Subcutaneous adipose tissue (tissue), 4 donors: Measurements from ENCODE around the gene POLR3GL. TPM values are rescaled to one million over a fixed set of nuclear protein-coding genes. Genes with fewer than 3 reads are reported as not detected.

Source experiments
- CTCF ChIP-seq: fragments of 450-650 bp; IDR thresholded peaks from one replicate; pipeline ENCODE4 v1.5.1; 2016; ENCODE audit warnings: low read depth, mild to moderate bottlenecking, control low read depth, antibody characterized with exemption, moderate library complexity
- total RNA-seq, 4 donors: library from RNA; depleted of rRNA; stranded (reverse); fragments of >200 nt; gene quantifications; one replicate each; pipeline ENCODE4 v1.1.0, GENCODE V29; 2016

The POLR3GL gene
- total RNA-seq, 4 donors from 2014 or later = 19.6 to 39.9 (median 32.8) TPM

GRCh38 chr1:146019231-146020057, 55.0 kb downstream of the POLR3GL start:
- no peak for TF ChIP-seq CTCF

GRCh38 chr1:146020058-146021049, 55.9 kb downstream of the POLR3GL start:
- no peak for TF ChIP-seq CTCF

DNA sequence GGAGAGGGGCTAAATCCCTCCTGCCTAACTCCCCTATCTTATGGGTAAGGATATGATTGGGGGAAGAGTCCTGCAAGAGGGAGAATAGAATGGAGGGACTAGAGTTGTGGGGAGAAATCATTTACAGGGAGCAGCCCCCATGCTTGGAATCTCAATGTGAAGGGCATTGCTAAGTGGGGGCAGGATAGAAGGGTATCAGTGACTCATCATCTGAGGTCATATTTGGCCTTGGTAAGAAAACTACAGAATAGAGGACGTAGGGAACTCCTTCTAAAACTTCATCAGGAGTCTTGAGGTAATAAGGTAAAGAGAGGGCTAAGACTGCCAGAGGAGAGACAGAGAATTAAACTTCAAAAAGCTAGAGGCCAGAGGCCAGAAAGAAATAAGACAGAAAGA, 56.6 kb downstream of the POLR3GL start:
- no peak for TF ChIP-seq CTCF

DNA sequence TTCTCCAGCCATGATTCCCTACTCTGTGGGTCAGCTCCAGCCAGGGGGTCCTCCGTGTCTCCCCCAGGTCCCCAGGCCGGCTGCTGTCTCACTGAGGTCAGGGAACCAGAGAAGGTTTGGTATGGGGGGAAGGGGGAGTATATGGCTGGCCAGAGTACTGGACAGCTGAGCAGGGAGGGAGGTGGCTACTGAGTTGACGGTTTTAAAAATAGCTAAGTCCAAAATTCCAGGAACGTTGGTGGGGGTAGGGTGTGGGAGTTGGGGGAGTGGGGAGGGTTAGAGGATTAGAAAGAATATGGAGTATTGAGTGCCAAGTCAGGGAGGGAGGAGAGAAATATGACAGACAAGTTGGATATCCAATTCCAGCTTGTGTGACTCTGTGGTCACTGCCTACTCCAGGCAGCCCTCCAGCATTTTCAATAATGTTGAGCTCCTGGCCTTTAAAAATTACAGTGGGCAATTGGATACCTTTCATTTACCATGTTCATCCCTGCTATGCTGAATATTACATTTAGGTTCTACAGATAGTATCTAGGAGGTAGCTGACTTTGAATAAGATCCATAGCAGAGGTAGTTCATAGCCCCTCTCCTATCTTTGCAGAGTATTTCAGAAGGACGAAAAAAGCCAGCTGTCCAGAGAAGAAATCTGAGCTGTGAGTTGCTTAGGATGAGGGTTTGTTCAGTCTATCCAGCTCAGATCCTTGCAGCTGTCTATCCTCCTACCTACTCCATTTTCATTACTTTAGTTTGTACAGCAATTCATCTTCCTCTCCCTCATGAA, 57.3 kb downstream of the POLR3GL start, which contains the start of gene HJV:
Gene HJV, minus strand, starts transcription at position 114 of the 781 bp plus-strand sequence. CDS start 1,504 bp downstream, outside the sequence.
- TF ChIP-seq CTCF = no peak

DNA sequence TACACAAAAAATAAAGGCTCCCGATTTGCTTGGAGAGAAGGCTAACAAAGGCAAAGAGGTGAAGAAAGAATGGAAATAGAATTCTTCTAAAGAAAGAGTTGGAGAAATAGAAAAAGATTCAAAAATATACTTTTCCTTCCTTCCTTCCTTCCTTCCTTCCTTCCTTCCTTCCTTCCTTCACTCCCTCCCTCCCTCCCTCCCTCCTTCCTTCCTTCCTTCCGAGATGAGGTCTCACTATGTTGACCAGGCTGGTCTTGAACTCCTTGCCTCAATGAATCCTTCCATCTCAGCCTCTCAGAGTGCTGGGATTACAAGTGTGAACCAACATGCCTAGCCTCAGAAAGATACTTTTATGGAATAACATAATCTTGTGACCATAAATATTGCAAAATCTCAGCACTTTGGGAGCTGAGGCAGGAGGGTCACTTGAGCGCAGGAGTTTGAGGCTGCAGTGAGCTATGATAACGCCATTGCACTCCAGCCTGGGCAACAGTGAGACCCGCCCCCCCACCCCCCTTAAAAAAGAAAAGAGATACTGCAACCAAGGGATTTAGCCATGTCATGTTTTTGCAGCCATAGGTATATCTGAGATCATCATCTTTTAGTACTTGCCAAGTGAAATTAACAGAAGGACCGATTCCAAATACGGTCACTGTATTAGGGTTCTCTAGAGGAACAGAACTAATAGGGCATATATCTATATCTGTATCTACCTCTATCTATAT, 58.1 kb downstream of the POLR3GL start:
- no peak for TF ChIP-seq CTCF

Other genes with a start within 250 kb of the POLR3GL start
- gene CD160, start 245.2 kb upstream of the POLR3GL start, total RNA-seq = not detected
- 10 to 100 TPM; 17.0 to 33.7 (median 25.6) TPM for gene RNF115, start 140.6 kb upstream of the POLR3GL start, total RNA-seq
- gene POLR3C, start 140.5 kb upstream of the POLR3GL start, total RNA-seq = 10 to 100 TPM; 30.5 to 39.0 (median 37.1) TPM
- gene NUDT17, start 119.1 kb upstream of the POLR3GL start, total RNA-seq = 1 to 10 TPM in 3 of 4 donors, under 1 TPM in 1; 0.75 to 4.6 (median 2.4) TPM
- 10 to 100 TPM in 3 of 4 donors, 1 to 10 TPM in 1; 7.7 to 16.4 (median 13.4) TPM for gene PIAS3, start 105.6 kb upstream of the POLR3GL start, total RNA-seq
- gene ANKRD35, start 78.8 kb upstream of the POLR3GL start, total RNA-seq = 1 to 10 TPM; 1.6 to 7.0 (median 4.5) TPM
- gene ITGA10, start 54.6 kb upstream of the POLR3GL start, total RNA-seq = 1 to 10 TPM in 3 of 4 donors, under 1 TPM in 1; 0.75 to 2.6 (median 1.6) TPM
- gene PEX11B, start 46.0 kb upstream of the POLR3GL start, total RNA-seq = 10 to 100 TPM; 17.0 to 21.1 (median 20.3) TPM
- 100 to 1,000 TPM; 104 to 115 (median 107) TPM for gene RBM8A, start 37.2 kb upstream of the POLR3GL start, total RNA-seq
- gene LIX1L, start 6.7 kb upstream of the POLR3GL start, total RNA-seq = 10 to 100 TPM; 21.4 to 26.4 (median 22.5) TPM
- 1 to 10 TPM in 1 of 4 donors, under 1 TPM in 2, not detected in 1; 0.22 to 1.9 (median 0.34) TPM for gene ANKRD34A, start 115 bp upstream of the POLR3GL start, total RNA-seq
- 1,000 to 10,000 TPM; 3,407 to 4,253 (median 3,725) TPM for gene TXNIP, start 31.9 kb downstream of the POLR3GL start, total RNA-seq
- not detected for gene HJV, start 57.0 kb downstream of the POLR3GL start, total RNA-seq
- gene NBPF10, start 180.1 kb downstream of the POLR3GL start, total RNA-seq = 1 to 10 TPM in 3 of 4 donors, under 1 TPM in 1; 0.98 to 5.3 (median 3.7) TPM